Measurements from ENCODE around the gene RNGTT.

The RNGTT gene

GRCh38 chr6:88588938-88589337 lies 374.5 kb downstream of the RNGTT start:
- Mint-ChIP-seq H3K27ac (ENCODE audit: low read depth) (no peak overlapping the region), H3K9me3 (no peaks in the 10 kb centered on the region), H3K27me3 (peaks cover 58% of the 10 kb centered on the region), H3K4me3 (no peak overlapping the region), H3K36me3 (ENCODE audit: insufficient read depth) (no peaks in the 10 kb centered on the region), H3K4me1 (no peaks in the 10 kb centered on the region)
- ATAC-seq (replicated peaks; ENCODE audit: extremely low read depth, poor library complexity, severe bottlenecking) = no peak
- DNase-seq (ENCODE audit: low spot score in 2 of 2) = no peak

DNA sequence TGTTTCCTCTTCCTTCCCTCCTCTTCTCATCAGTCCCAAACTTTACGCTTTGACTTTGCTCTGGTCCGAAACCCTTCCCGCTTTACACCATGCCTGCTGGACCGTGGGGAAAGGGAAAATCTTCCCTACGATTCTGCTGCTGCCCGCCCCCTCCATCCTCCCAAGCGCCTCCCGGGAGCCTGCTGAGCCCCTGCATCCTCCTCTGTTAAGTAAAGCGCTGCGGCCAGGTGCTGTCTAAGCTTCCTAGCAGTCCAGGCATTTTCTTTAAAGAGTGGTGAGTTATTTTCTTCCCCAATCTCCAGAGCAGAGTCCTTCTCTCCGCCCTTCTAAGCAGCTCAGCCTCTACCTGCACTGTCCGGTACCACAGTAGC lies 376.3 kb downstream of the RNGTT start:
- no peaks in the 10 kb centered on the region for H3K4me1 Mint-ChIP-seq
- H3K9me3 Mint-ChIP-seq = peaks cover 5% of the 10 kb centered on the region
- ATAC-seq (replicated peaks; ENCODE audit: extremely low read depth, poor library complexity, severe bottlenecking) = no peak
- DNase-seq (ENCODE audit: low spot score in 2 of 2) = no peak
- no peak overlapping the region for H3K4me3 Mint-ChIP-seq
- no peaks in the 10 kb centered on the region for H3K36me3 Mint-ChIP-seq (ENCODE audit: insufficient read depth)
- no peak overlapping the region for H3K27ac Mint-ChIP-seq (ENCODE audit: low read depth)
- H3K27me3 Mint-ChIP-seq = peaks cover 66% of the 10 kb centered on the region

DNA sequence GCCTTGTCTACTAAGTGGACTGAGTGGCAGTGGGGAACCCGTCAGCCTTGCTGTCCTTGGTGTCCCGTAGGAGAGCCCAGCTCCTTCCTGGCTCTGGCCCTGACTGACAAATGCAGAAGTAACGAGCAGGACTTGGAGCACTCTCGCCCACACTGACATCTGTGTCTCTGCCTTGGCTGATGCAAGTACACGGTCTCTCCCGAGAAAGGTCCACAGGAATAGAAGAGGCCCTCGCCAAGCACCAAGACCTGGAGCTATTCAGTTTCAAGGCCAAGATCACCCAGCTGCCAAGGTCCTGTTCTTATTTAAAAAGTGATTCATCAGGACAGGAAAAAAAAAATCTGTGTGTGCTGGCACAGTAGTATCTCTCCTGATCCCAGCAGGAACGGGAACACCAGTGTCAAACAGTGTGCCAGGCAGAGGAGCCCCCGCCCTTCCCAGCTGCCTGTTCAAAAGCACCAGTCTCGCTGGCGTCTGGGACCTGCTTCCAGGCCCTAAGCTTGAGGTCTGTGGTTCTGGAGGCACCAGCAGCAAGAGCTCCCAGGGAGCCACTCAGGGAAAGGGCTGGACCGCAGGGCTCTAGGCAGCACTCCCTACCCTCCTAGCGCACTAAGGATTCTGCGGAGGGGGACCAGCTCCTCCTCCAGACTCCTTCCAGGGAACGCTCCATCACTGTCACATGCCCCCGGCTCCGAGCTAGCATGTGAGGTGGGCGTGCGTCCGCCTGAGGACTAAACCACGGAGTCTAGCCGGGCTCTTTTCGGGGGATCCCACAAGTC lies 376.9 kb downstream of the RNGTT start:
- no peak for ATAC-seq (replicated peaks; ENCODE audit: extremely low read depth, poor library complexity, severe bottlenecking)
- peaks cover 66% of the 10 kb centered on the region for H3K27me3 Mint-ChIP-seq

DNA sequence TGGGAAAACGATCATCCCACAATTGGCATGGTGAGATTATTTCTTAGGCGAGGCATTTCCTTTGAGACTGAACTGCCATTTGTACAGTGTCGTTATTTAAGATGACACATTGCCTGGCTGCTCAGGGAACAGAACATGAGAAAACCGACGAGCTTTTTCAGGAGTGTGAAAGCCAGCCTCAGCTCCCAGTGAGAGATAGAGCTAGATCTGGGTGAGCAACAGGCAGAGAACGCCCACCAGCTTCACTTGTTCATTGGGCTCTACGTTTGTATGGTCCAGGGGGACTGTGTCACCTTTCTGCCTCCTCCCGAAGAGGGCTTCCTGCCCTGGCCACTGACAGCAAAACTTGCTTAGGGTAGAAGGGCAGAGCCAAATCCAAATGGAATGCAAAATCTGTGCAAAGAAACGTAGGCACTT lies 378.1 kb downstream of the RNGTT start:
- H3K36me3 Mint-ChIP-seq (ENCODE audit: insufficient read depth) = no peaks in the 10 kb centered on the region
- H3K27me3 Mint-ChIP-seq = peaks cover 69% of the 10 kb centered on the region
- H3K4me3 Mint-ChIP-seq = no peak overlapping the region
- peaks cover 5% of the 10 kb centered on the region for H3K9me3 Mint-ChIP-seq
- DNase-seq (ENCODE audit: low spot score in 2 of 2) (no peak), ATAC-seq (replicated peaks; ENCODE audit: extremely low read depth, poor library complexity, severe bottlenecking) (no peak)
- H3K27ac Mint-ChIP-seq (ENCODE audit: low read depth) = no peak overlapping the region
- no peaks in the 10 kb centered on the region for H3K4me1 Mint-ChIP-seq

More for the DNA sequence above, 376.9 kb downstream of the RNGTT start:
- Mint-ChIP-seq H3K27ac (ENCODE audit: low read depth) (no peak overlapping the region), H3K4me3 (no peak overlapping the region), H3K4me1 (no peaks in the 10 kb centered on the region), H3K36me3 (ENCODE audit: insufficient read depth) (no peaks in the 10 kb centered on the region), H3K9me3 (peaks cover 5% of the 10 kb centered on the region)
- DNase-seq (ENCODE audit: low spot score in 2 of 2) = no peak

GRCh38 chr6:88584581-88585275 lies 378.7 kb downstream of the RNGTT start:
- H3K4me3 Mint-ChIP-seq = no peak overlapping the region
- no peaks in the 10 kb centered on the region for H3K4me1 Mint-ChIP-seq
- ATAC-seq (replicated peaks; ENCODE audit: extremely low read depth, poor library complexity, severe bottlenecking) (no peak), DNase-seq (ENCODE audit: low spot score in 2 of 2) (no peak)
- H3K36me3 Mint-ChIP-seq (ENCODE audit: insufficient read depth) = no peaks in the 10 kb centered on the region
- H3K27me3 Mint-ChIP-seq = peaks cover 69% of the 10 kb centered on the region
- H3K27ac Mint-ChIP-seq (ENCODE audit: low read depth) = no peak overlapping the region
- peaks cover 5% of the 10 kb centered on the region for H3K9me3 Mint-ChIP-seq

- no peaks in the 10 kb centered on the region for H3K9me3 Mint-ChIP-seq
- no peak for ATAC-seq (replicated peaks; ENCODE audit: extremely low read depth, poor library complexity, severe bottlenecking)
These were observed 386.0 kb downstream of the RNGTT start for GRCh38 chr6:88577461-88577860.

DNA sequence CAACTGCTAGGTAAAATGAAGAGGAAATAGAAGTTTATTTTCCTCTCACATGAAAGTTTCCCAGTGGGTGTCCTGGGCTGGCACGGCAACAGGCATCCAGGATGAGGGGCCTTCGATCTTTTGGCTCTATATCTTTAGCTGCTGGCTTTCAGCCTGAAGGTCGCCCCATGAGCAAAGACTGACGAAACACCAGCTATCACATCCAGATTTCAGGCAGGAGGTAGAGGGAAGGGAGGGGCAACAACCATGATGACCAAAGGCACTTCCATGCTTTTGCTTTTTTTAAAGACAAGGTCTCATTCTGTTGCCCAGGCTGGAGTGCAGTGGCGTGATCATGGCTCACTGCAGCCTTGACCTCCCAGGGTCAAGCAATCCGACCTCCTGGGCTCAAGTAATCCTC lies 387.9 kb downstream of the RNGTT start:
- H3K27ac Mint-ChIP-seq (ENCODE audit: low read depth) = no peak overlapping the region
- H3K4me1 Mint-ChIP-seq = no peaks in the 10 kb centered on the region
- H3K27me3 Mint-ChIP-seq = peaks cover 24% of the 10 kb centered on the region
- H3K4me3 Mint-ChIP-seq = no peak overlapping the region
- DNase-seq (ENCODE audit: low spot score in 2 of 2) (no peak), ATAC-seq (replicated peaks; ENCODE audit: extremely low read depth, poor library complexity, severe bottlenecking) (no peak)
- H3K36me3 Mint-ChIP-seq (ENCODE audit: insufficient read depth) = no peaks in the 10 kb centered on the region
- H3K9me3 Mint-ChIP-seq = no peaks in the 10 kb centered on the region

More at GRCh38 chr6:88577461-88577860, 386.0 kb downstream of the RNGTT start:
- Mint-ChIP-seq H3K4me3 (no peak overlapping the region), H3K36me3 (ENCODE audit: insufficient read depth) (no peaks in the 10 kb centered on the region), H3K27ac (ENCODE audit: low read depth) (no peak overlapping the region), H3K27me3 (peaks cover 28% of the 10 kb centered on the region), H3K4me1 (no peaks in the 10 kb centered on the region)
- no peak for DNase-seq (ENCODE audit: low spot score in 2 of 2)

GRCh38 chr6:88574651-88575050 lies 388.8 kb downstream of the RNGTT start:
- no peak for ATAC-seq (replicated peaks; ENCODE audit: extremely low read depth, poor library complexity, severe bottlenecking)

DNA sequence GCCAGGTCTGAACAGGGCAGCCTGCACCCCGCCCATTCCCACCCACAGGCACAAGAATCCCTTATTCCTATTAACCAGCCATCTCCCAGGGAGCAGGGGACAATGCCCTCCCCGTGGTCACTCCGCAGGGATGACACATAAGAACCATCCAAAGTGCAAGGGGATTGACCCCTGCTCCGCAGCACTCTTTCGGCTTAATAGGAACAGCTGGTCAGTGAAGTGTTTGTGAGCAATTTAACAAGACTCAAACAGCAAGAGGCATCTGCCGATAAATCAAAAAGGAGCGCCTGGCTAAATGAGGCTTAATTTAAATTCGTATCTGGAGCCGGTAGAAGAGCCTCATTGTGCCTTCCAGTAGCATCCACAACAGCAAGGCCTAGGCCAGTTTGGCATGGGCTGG lies 389.4 kb downstream of the RNGTT start:
- peaks cover 12% of the 10 kb centered on the region for H3K27me3 Mint-ChIP-seq
- H3K36me3 Mint-ChIP-seq (ENCODE audit: insufficient read depth) = no peaks in the 10 kb centered on the region
- no peaks in the 10 kb centered on the region for H3K4me1 Mint-ChIP-seq
- ATAC-seq (replicated peaks; ENCODE audit: extremely low read depth, poor library complexity, severe bottlenecking) (no peak), DNase-seq (ENCODE audit: low spot score in 2 of 2) (no peak)
- H3K27ac Mint-ChIP-seq (ENCODE audit: low read depth) = no peak overlapping the region
- no peak overlapping the region for H3K4me3 Mint-ChIP-seq
- H3K9me3 Mint-ChIP-seq = no peaks in the 10 kb centered on the region

More at GRCh38 chr6:88574651-88575050, 388.8 kb downstream of the RNGTT start:
- H3K36me3 Mint-ChIP-seq (ENCODE audit: insufficient read depth) = no peaks in the 10 kb centered on the region
- no peaks in the 10 kb centered on the region for H3K9me3 Mint-ChIP-seq
- H3K27me3 Mint-ChIP-seq = peaks cover 16% of the 10 kb centered on the region
- H3K4me1 Mint-ChIP-seq = no peaks in the 10 kb centered on the region
- H3K4me3 Mint-ChIP-seq = no peak overlapping the region
- H3K27ac Mint-ChIP-seq (ENCODE audit: low read depth) = no peak overlapping the region
- no peak for DNase-seq (ENCODE audit: low spot score in 2 of 2)

DNA sequence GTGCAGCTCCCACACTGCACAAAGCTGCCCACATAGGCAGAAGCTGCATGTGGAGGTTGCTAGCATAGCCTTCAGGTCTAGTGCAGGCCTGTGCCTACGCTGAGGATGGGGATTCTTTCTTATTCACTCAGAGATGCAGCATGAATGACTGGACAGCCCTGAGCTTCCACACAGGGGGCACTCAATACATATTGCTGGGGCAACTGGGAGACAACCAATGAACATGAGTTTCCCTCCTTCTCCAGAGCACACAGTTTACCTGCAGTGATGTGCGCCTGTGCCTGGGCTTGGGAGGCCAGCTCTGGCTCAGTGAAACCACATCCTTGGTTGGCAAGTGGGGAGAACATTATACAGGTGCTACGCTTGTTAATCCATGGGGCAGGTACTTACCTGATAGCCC lies 389.9 kb downstream of the RNGTT start:
- Mint-ChIP-seq H3K36me3 (ENCODE audit: insufficient read depth) (no peaks in the 10 kb centered on the region), H3K9me3 (no peaks in the 10 kb centered on the region), H3K4me3 (no peak overlapping the region), H3K27ac (ENCODE audit: low read depth) (no peak overlapping the region), H3K4me1 (no peaks in the 10 kb centered on the region), H3K27me3 (peaks cover 12% of the 10 kb centered on the region)
- ATAC-seq (replicated peaks; ENCODE audit: extremely low read depth, poor library complexity, severe bottlenecking) = no peak
- DNase-seq (ENCODE audit: low spot score in 2 of 2) = no peak

GRCh38 chr6:88572449-88573139 lies 390.8 kb downstream of the RNGTT start:
- no peaks in the 10 kb centered on the region for H3K9me3 Mint-ChIP-seq
- no peak for ATAC-seq (replicated peaks; ENCODE audit: extremely low read depth, poor library complexity, severe bottlenecking)

GRCh38 chr6:88569959-88570358 lies 393.5 kb downstream of the RNGTT start:
- H3K9me3 Mint-ChIP-seq = no peaks in the 10 kb centered on the region
- H3K27me3 Mint-ChIP-seq = peaks cover 37% of the 10 kb centered on the region
- no peaks in the 10 kb centered on the region for H3K36me3 Mint-ChIP-seq (ENCODE audit: insufficient read depth)
- no peak overlapping the region for H3K4me3 Mint-ChIP-seq
- no peak for DNase-seq (ENCODE audit: low spot score in 2 of 2)
- no peak overlapping the region for H3K27ac Mint-ChIP-seq (ENCODE audit: low read depth)
- ATAC-seq (replicated peaks; ENCODE audit: extremely low read depth, poor library complexity, severe bottlenecking) = no peak
- no peaks in the 10 kb centered on the region for H3K4me1 Mint-ChIP-seq

More at GRCh38 chr6:88572449-88573139, 390.8 kb downstream of the RNGTT start:
- H3K36me3 Mint-ChIP-seq (ENCODE audit: insufficient read depth) = no peaks in the 10 kb centered on the region
- peaks cover 15% of the 10 kb centered on the region for H3K27me3 Mint-ChIP-seq
- DNase-seq (ENCODE audit: low spot score in 2 of 2) = no peak
- no peak overlapping the region for H3K4me3 Mint-ChIP-seq
- no peak overlapping the region for H3K27ac Mint-ChIP-seq (ENCODE audit: low read depth)
- H3K4me1 Mint-ChIP-seq = no peaks in the 10 kb centered on the region
